GM19463 (cell line): Measurements from ENCODE around the gene CA6.
A peak's percentile ranks its signal among the peaks of the same experiment; 100 is the strongest.
"Not testable (repeated sequence)": the region's sequence is repeated elsewhere in the genome, so short reads cannot be mapped to it uniquely, and the experiment has no call there.

Experiments
- ATAC-seq: cut with Tn5 transposase; IDR thresholded peaks from one replicate; pipeline ENCODE4 v1.9.1; 2021; ENCODE audit warnings: mild to moderate bottlenecking, moderate library complexity; ENCODE audit not compliant: unreplicated experiment

CA6 gene

GRCh38 chr1:9004031-9004699 is 58.5 kb downstream of the CA6 start:
- no peak for ATAC-seq

- ATAC-seq, result peak; percentile 57
Observed at GRCh38 chr1:9004700-9005394, 59.2 kb downstream of the CA6 start.

- no peak for ATAC-seq
Observed at GRCh38 chr1:9005395-9005708, 59.7 kb downstream of the CA6 start.

GRCh38 chr1:9006956-9007615 is 61.4 kb downstream of the CA6 start:
- no peak for ATAC-seq

- ATAC-seq, result peak; percentile 36
Observed at GRCh38 chr1:9008236-9008635, 62.6 kb downstream of the CA6 start.

- ATAC-seq, result no peak
Observed at GRCh38 chr1:9009438-9010370, 64.0 kb downstream of the CA6 start.

- ATAC-seq, result peak; percentile 45
Observed at GRCh38 chr1:9010781-9011323, 65.2 kb downstream of the CA6 start.

GRCh38 chr1:9013819-9014218 is 68.2 kb downstream of the CA6 start:
- no peak for ATAC-seq

GRCh38 chr1:9014475-9015375 is 69.1 kb downstream of the CA6 start:
- no peak for ATAC-seq

- ATAC-seq, result no peak
Observed at GRCh38 chr1:9016455-9016854, 70.8 kb downstream of the CA6 start.

GRCh38 chr1:9018333-9018732 is 72.7 kb downstream of the CA6 start:
- ATAC-seq, result no peak

GRCh38 chr1:9019896-9020295 is 74.2 kb downstream of the CA6 start:
- no peak for ATAC-seq

- ATAC-seq, result no peak
Observed at GRCh38 chr1:9020305-9020704, 74.6 kb downstream of the CA6 start.

GRCh38 chr1:9022026-9022738 is 76.5 kb downstream of the CA6 start:
- not testable (repeated sequence) for ATAC-seq

- ATAC-seq, result no peak
Observed at GRCh38 chr1:9022773-9023172, 77.1 kb downstream of the CA6 start.
